HFF-Myc (cell line): Measurements from ENCODE around the gene RNASET2.
A peak's percentile ranks its signal among the peaks of the same experiment; 100 is the strongest.

ENCODE experiments used
- DNase-seq: peaks from one replicate; pipeline ENCODE4 v3.0.0-alpha.2; 2011; ENCODE audit warnings: low read depth; ENCODE audit errors: extremely low read depth
- H3K4me3 ChIP-seq: replicated peaks from 2 replicates; pipeline ENCODE4 v1.5.1; 2011; ENCODE audit warnings: low read depth, mild to moderate bottlenecking, control low read depth, low read length
- TF ChIP-seq, protein P1 (sequence below): IDR thresholded peaks from 2 replicates; pipeline ENCODE4 v1.5.1; 2012; ENCODE audit warnings: mild to moderate bottlenecking, low read depth, low read length, control low read depth; ENCODE audit errors: missing control alignments

Gene RNASET2

DNA sequence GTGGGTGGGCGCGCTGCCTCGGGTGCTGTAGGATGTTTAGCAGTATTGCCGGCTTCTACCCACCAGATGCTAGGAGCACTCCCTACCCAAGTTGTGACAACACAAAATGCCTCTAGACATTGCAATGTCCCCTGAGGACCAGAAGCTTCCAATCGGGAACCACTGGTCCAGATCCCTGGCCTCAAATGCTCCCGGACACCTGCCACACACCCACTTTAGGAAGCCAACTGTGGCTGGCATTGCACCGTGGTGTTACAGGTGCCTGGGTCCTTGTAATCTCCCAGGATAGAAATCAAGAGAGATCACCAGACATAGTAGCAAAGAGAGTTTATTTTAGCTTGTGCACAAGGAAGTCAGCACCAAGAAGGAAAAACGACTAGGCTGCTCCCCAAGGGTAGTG, 14.9 kb upstream of the RNASET2 start:
- DNase-seq, result no peak
- TF ChIP-seq, protein P1, sequence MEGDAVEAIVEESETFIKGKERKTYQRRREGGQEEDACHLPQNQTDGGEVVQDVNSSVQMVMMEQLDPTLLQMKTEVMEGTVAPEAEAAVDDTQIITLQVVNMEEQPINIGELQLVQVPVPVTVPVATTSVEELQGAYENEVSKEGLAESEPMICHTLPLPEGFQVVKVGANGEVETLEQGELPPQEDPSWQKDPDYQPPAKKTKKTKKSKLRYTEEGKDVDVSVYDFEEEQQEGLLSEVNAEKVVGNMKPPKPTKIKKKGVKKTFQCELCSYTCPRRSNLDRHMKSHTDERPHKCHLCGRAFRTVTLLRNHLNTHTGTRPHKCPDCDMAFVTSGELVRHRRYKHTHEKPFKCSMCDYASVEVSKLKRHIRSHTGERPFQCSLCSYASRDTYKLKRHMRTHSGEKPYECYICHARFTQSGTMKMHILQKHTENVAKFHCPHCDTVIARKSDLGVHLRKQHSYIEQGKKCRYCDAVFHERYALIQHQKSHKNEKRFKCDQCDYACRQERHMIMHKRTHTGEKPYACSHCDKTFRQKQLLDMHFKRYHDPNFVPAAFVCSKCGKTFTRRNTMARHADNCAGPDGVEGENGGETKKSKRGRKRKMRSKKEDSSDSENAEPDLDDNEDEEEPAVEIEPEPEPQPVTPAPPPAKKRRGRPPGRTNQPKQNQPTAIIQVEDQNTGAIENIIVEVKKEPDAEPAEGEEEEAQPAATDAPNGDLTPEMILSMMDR, result no peak
- H3K4me3 ChIP-seq, result no peak overlapping the region

DNA sequence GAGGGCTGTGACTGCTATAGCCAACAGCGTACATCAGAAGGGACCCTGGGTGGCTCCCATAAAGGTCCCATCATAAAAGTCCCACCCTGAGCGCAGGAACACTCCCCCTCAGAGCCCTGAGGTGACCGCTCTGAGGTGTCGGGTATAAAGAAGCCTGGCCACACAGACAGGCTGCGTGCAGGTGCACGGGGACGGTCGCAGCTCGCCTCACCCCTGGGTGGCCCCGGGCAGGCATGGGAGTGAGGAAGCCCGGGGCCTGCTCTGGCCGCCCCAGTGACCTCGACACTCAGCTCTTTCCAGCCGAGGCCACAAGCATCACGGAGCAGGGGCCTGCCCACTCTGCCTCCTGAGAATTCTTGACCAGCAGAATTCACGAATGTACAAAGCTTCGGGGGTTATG, 14.4 kb upstream of the RNASET2 start:
- no peak overlapping the region for H3K4me3 ChIP-seq
- DNase-seq, result no peak
- TF ChIP-seq, protein P1, result no peak

DNA sequence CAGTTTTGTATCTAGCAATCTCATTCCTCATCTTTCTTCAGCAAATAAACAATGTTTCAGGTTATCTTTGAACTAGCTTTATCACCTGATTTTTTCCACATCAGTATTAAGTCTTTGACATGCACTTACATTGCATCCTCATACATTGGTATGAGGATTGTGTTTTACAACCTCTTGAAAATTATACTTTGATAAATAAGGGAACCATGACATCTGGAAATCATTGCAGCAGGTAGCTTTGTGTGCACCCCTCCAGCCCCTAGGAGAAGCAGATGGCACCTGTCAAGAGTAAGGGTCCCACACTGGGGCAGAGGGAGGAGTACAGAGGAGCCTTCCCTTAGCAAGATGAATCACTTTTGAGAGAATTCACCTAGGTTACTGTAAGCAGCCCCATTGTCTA, 13.7 kb upstream of the RNASET2 start:
- no peak for DNase-seq
- no peak overlapping the region for H3K4me3 ChIP-seq
- TF ChIP-seq, protein P1, result no peak

DNA sequence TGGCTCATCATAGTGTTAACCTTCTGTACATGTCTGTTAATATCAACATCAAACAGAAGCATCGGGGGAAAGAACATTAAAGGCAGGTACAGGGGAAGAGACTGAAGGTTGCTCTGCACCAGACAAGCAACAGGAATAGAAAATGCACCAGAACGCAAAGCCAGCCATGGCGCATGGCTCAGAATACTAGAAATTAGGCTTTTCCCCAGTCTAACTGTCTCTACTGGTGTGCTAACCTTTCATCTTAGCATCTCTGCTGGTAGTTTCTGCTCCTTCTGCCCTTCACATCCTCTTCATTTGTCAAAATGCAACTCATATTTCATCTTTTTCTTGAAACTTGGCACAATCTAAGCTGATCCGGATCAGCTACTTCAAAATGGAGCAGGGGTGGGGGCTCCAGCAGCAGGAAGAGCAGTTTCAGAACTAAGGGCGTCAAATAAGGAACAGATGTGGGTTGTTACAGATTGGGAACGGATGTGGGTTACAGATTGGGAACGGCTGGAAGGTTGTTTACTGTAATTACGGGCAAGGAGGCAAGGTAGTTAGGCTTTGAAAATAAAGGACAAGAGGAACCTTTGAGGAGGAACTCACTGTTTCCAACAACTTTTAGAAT, 13.1 kb upstream of the RNASET2 start:
- DNase-seq, result peak; percentile 61
- H3K4me3 ChIP-seq, result no peak overlapping the region
- TF ChIP-seq, protein P1, result no peak

DNA sequence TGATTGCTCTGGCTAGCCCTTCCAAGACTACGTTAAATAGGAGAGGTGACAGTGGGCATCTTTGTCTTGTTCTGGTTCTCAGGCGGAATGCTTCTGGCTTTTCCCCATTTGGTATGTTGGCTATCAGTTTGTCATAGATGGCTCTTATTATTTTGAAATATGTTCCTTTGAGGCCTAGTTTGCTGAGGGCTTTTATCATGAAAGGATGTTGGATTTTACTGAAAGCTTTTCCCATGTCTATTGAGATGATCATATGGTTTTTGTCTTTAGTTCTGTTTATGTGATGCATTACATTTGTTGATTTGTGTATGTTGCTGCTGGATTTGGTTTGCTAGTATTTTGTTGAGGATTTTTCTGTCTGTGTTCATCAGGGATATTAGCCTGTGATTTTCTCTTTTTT, 9.9 kb upstream of the RNASET2 start:
- TF ChIP-seq, protein P1, result no peak
- no peak for DNase-seq
- no peak overlapping the region for H3K4me3 ChIP-seq

DNA sequence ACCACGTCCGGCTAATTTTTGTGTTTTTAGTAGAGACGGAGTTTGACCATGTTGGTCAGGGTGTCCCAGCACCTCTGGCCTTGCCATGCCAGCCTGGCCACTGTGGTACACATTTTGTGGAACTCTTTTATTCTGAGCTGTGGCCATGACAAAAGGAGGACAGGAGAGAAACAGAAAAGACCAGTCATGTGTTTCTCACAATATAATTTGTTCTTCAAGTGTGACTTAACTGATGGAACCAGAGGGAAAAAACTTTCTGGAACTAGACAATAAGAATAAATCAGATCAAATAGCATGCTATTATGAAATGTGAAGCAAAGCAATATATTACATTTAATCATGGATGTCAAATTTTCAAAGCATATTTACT, 4.2 kb upstream of the RNASET2 start:
- no peak overlapping the region for H3K4me3 ChIP-seq
- TF ChIP-seq, protein P1, result no peak
- DNase-seq, result no peak
